PC-3 (cell line): ENCODE results near the gene TTLL12. TPM values are rescaled to one million over a fixed set of nuclear protein-coding genes. Genes with fewer than 3 reads are reported as not detected.

ENCODE experiments used
- ATAC-seq: fragments of 200-7000 bp; cut with Tn5 transposase; 2 replicates; pipeline ENCODE4 v1.9.1; 2020; ENCODE audit warnings: mild to moderate bottlenecking, moderate library complexity
- BruUV-seq: library from RNA; stranded (reverse); fragments of 400-500 nt; replicated peaks from 2 replicates; lab custom pipeline; 2021; lab: Mats Ljungman, UMichigan
- CTCF ChIA-PET: fragments of 300-600 bp; sonication (Branson Sonifier 250); formaldehyde crosslinking; loops from one replicate; lab custom pipeline; 2022; ENCODE audit warnings: antibody characterized with exemption; lab: Charles Lee
- POLR2A ChIA-PET: fragments of 300-600 bp; sonication (Branson Sonifier 250); formaldehyde crosslinking; loops from one replicate; lab custom pipeline; 2022; ENCODE audit warnings: antibody characterized with exemption; ENCODE audit not compliant: unreplicated experiment; lab: Charles Lee
- DNase-seq: peaks from one replicate; pipeline ENCODE4 v3.0.0-alpha.2; 2015
- H2AFZ ChIP-seq: fragments of 300-600 bp; sonication (generic); 2 replicates; pipeline ENCODE4 v1.6.0; 2016; ENCODE audit warnings: antibody characterized with exemption, low read length
- H3F3A ChIP-seq: fragments of 300-600 bp; sonication (generic); one replicate; pipeline ENCODE4 v1.6.0; 2017; ENCODE audit warnings: antibody characterized with exemption, low read length, control low read depth, mild to moderate bottlenecking; ENCODE audit not compliant: unreplicated experiment
- H3K27ac ChIP-seq: fragments of 300-600 bp; sonication (generic); 2 replicates; pipeline ENCODE4 v1.5.1; 2016; ENCODE audit warnings: mild to moderate bottlenecking, low read length
- H3K27me3 ChIP-seq: fragments of 300-600 bp; sonication (generic); 2 replicates; pipeline ENCODE4 v1.6.1; 2016; ENCODE audit warnings: low read length, mixed read lengths
- H3K36me3 ChIP-seq: fragments of 300-600 bp; sonication (generic); 2 replicates; pipeline ENCODE4 v1.6.1; 2016; ENCODE audit warnings: low read depth, mixed run types, low read length, mixed read lengths
- H3K4me1 ChIP-seq: fragments of 300-600 bp; sonication (generic); 2 replicates; pipeline ENCODE4 v1.5.1; 2016; ENCODE audit warnings: low read length; ENCODE audit not compliant: insufficient read depth
- H3K4me2 ChIP-seq: fragments of 300-600 bp; sonication (generic); 2 replicates; pipeline ENCODE4 v1.6.0; 2016; ENCODE audit warnings: low read length
- H3K4me3 ChIP-seq: fragments of 300-600 bp; sonication (generic); 2 replicates; pipeline ENCODE4 v1.5.1; 2016; ENCODE audit warnings: mild to moderate bottlenecking, low read length, mixed read lengths
- H3K79me2 ChIP-seq: fragments of 300-600 bp; sonication (generic); 2 replicates; pipeline ENCODE4 v1.6.1; 2017; ENCODE audit warnings: low read length, mixed read lengths
- H3K9ac ChIP-seq: fragments of 300-600 bp; sonication (generic); 2 replicates; pipeline ENCODE4 v1.6.0; 2016; ENCODE audit warnings: mild to moderate bottlenecking, low read length
- H3K9me2 ChIP-seq: fragments of 300-600 bp; sonication (generic); replicated peaks from 2 replicates; pipeline ENCODE4 v1.6.1; 2016; ENCODE audit warnings: mixed run types, low read length, mixed read lengths
- H3K9me3 ChIP-seq: fragments of 300-600 bp; sonication (generic); 2 replicates; pipeline ENCODE4 v1.6.1; 2016; ENCODE audit warnings: low read length, mixed read lengths
- H4K20me1 ChIP-seq: fragments of 300-600 bp; sonication (generic); 2 replicates; pipeline ENCODE4 v1.6.1; 2016; ENCODE audit warnings: low read length, mixed read lengths
- CTCF ChIP-seq: fragments of 300-600 bp; sonication (generic); conservative IDR thresholded peaks from 2 replicates; pipeline ENCODE4 v1.5.1; 2017; ENCODE audit warnings: antibody characterized with exemption, low read depth, mild to moderate bottlenecking, low read length
- EZH2 ChIP-seq: fragments of 300-600 bp; sonication (generic); IDR thresholded peaks from one replicate; pipeline ENCODE4 v1.6.1; 2017; ENCODE audit warnings: antibody characterized with exemption, mild to moderate bottlenecking, low read length; ENCODE audit not compliant: unreplicated experiment
- EZH2phosphoT487 ChIP-seq: fragments of 300-600 bp; sonication (generic); IDR thresholded peaks from 2 replicates; pipeline ENCODE4 v1.6.1; 2018; ENCODE audit warnings: mild to moderate bottlenecking, antibody characterized with exemption, low read length, borderline replicate concordance
- intact Hi-C: fragments of 100-400 bp; cut with micrococcal nuclease; formaldehyde crosslinking; loops from 2 replicates; pipeline ENCODE4 v1.9.0; 2023
- total RNA-seq: library from RNA; depleted of rRNA; stranded (reverse); fragments of >200 nt; gene quantifications from 2 replicates; pipeline ENCODE4 v1.2.3, GENCODE V29; 2014

TTLL12 gene
- total RNA-seq, 1 experiment from 2014 or later, result 48.9 TPM

GRCh38 chr22:43202326-43202725 is 15.4 kb upstream of the TTLL12 start:
- BruUV-seq, result no TSS peak
- H3F3A ChIP-seq, result no peaks in the 10 kb centered on the region
- no peak overlapping the region for H3K4me2 ChIP-seq
- DNase-seq (no peak), ATAC-seq (no peak)
- no peaks in the 10 kb centered on the region for H4K20me1 ChIP-seq
- H3K4me1 ChIP-seq, result peaks cover 12% of the 10 kb centered on the region
- H3K4me3 ChIP-seq, result no peak overlapping the region
- ChIA-PET POLR2A (no interaction called here), CTCF (no interaction called here)
- no peaks in the 10 kb centered on the region for H3K36me3 ChIP-seq
- H2AFZ ChIP-seq, result no peak overlapping the region
- no peaks in the 10 kb centered on the region for H3K9me2 ChIP-seq
- no peaks in the 10 kb centered on the region for H3K27me3 ChIP-seq
- H3K27ac ChIP-seq, result no peak overlapping the region
- no peaks in the 10 kb centered on the region for H3K9me3 ChIP-seq
- no peaks in the 10 kb centered on the region for H3K79me2 ChIP-seq
- TF ChIP-seq EZH2phosphoT487, result no peak
- no peak for TF ChIP-seq CTCF
- no peak for TF ChIP-seq EZH2
- H3K9ac ChIP-seq, result no peak overlapping the region
- intact Hi-C loops, result no loop called here

- ChIA-PET POLR2A (no interaction called here), CTCF (no interaction called here)
- no TSS peak for BruUV-seq
- Histone ChIP-seq H3K27ac (no peak overlapping the region), H3K9me3 (no peaks in the 10 kb centered on the region), H2AFZ (no peak overlapping the region), H3K27me3 (no peaks in the 10 kb centered on the region), H3K36me3 (no peaks in the 10 kb centered on the region), H3K4me2 (no peak overlapping the region), H3K9me2 (no peaks in the 10 kb centered on the region), H4K20me1 (no peaks in the 10 kb centered on the region), H3K4me3 (no peak overlapping the region), H3K79me2 (no peaks in the 10 kb centered on the region), H3K4me1 (peaks cover 12% of the 10 kb centered on the region), H3F3A (no peaks in the 10 kb centered on the region), H3K9ac (no peak overlapping the region)
- DNase-seq (no peak), ATAC-seq (no peak)
- intact Hi-C loops, result no loop called here
- TF ChIP-seq EZH2, result no peak
- no peak for TF ChIP-seq CTCF
- TF ChIP-seq EZH2phosphoT487, result no peak
Observed at GRCh38 chr22:43201486-43202219, 14.7 kb upstream of the TTLL12 start.

GRCh38 chr22:43200555-43200954 is 13.6 kb upstream of the TTLL12 start:
- ATAC-seq (no peak), DNase-seq (no peak)
- Histone ChIP-seq H3K9me2 (no peaks in the 10 kb centered on the region), H3K9me3 (no peaks in the 10 kb centered on the region), H4K20me1 (no peaks in the 10 kb centered on the region), H3K4me1 (peaks cover 12% of the 10 kb centered on the region), H3K4me2 (no peak overlapping the region), H3K79me2 (no peaks in the 10 kb centered on the region), H3K36me3 (no peaks in the 10 kb centered on the region), H3K27me3 (no peaks in the 10 kb centered on the region), H3K27ac (no peak overlapping the region), H3F3A (no peaks in the 10 kb centered on the region), H2AFZ (no peak overlapping the region), H3K4me3 (no peak overlapping the region), H3K9ac (no peak overlapping the region)
- intact Hi-C loops, result no loop called here
- BruUV-seq, result no TSS peak
- TF ChIP-seq CTCF (no peak), EZH2 (no peak), EZH2phosphoT487 (no peak)
- ChIA-PET POLR2A (no interaction called here), CTCF (no interaction called here)
